K562 (cell line): ENCODE data around the gene MITF. TPM values are rescaled to one million over a fixed set of nuclear protein-coding genes. Genes with fewer than 3 reads are reported as not detected.
A peak's percentile ranks its signal among the peaks of the same experiment; 100 is the strongest.

Source experiments
- ASH1L ChIP-seq: fragments of 450-650 bp; IDR thresholded peaks from 2 replicates; pipeline ENCODE4 v1.6.1; 2018; ENCODE audit warnings: borderline replicate concordance, mild to moderate bottlenecking, low read depth; ENCODE audit not compliant: partially characterized antibody
- DDX20 ChIP-seq: fragments of 450-650 bp; IDR thresholded peaks from 2 replicates; pipeline ENCODE4 v1.6.1; 2016; ENCODE audit warnings: missing genetic modification characterization, low read depth, mild to moderate bottlenecking, missing compliant biosample characterization, moderate library complexity
- ELF1 ChIP-seq: fragments of 200-800 bp; sonication (Bioruptor generic); IDR thresholded peaks from 2 replicates; pipeline ENCODE4 v1.6.1; 2016; ENCODE audit warnings: missing genetic modification characterization, missing compliant biosample characterization
- KLF16 ChIP-seq: IDR thresholded peaks from 2 replicates; pipeline ENCODE4 v1.6.1; 2016; ENCODE audit warnings: antibody characterized with exemption
- MEIS2 ChIP-seq: fragments of 450-650 bp; IDR thresholded peaks from 2 replicates; pipeline ENCODE4 v1.6.1; 2014; ENCODE audit warnings: mild to moderate bottlenecking; ENCODE audit not compliant: partially characterized antibody
- MXI1 ChIP-seq: IDR thresholded peaks from 2 replicates; pipeline ENCODE4 v1.6.1; 2011; ENCODE audit warnings: low read depth, mild to moderate bottlenecking, improper control_type of control experiment, low read length
- MYC ChIP-seq, 2 experiments: fragments of 250-450 bp in 1 of 2; sonication (Bioruptor Pico) in 1 of 2; IDR thresholded peaks; 2 replicates each; pipeline versions ENCODE4 v1.5.1 to v1.6.1; 2012 to 2021; ENCODE audit warnings: low read depth in 2 of 2, borderline replicate concordance in 1 of 2, improper control_type of control experiment in 1 of 2, low read length in 1 of 2, mild to moderate bottlenecking in 1 of 2, moderate library complexity in 1 of 2
- PHB ChIP-seq: fragments of 250-450 bp; sonication (Bioruptor Pico); IDR thresholded peaks from 2 replicates; pipeline ENCODE4 v1.5.0; 2021
- POLR2AphosphoS2 ChIP-seq: IDR thresholded peaks from 2 replicates; pipeline ENCODE4 v1.6.1; 2012; ENCODE audit warnings: low read length, improper control_type of control experiment
- POLR3G ChIP-seq: IDR thresholded peaks from 2 replicates; pipeline ENCODE4 v1.6.1; 2011; ENCODE audit not compliant: insufficient read length, insufficient replicate concordance; ENCODE audit errors: extremely low read depth
- PTTG1 ChIP-seq: fragments of 450-650 bp; IDR thresholded peaks from 2 replicates; pipeline ENCODE4 v1.6.1; 2016; ENCODE audit warnings: low read depth, mild to moderate bottlenecking, missing genetic modification characterization, missing compliant biosample characterization
- STAT5A ChIP-seq: IDR thresholded peaks from 2 replicates; pipeline ENCODE4 v1.6.1; 2012; ENCODE audit warnings: low read length, inconsistent platforms, borderline replicate concordance
- TAF9B ChIP-seq: fragments of 450-650 bp; IDR thresholded peaks from 2 replicates; pipeline ENCODE4 v1.6.1; 2018; ENCODE audit warnings: mild to moderate bottlenecking; ENCODE audit not compliant: partially characterized antibody
- TCF7L2 ChIP-seq: fragments of 150-350 bp; IDR thresholded peaks from 2 replicates; pipeline ENCODE4 v1.6.1; 2016; ENCODE audit warnings: low read depth, mild to moderate bottlenecking, low read length, moderate library complexity
- VEZF1 ChIP-seq: fragments of 200-800 bp; sonication (Bioruptor generic); IDR thresholded peaks from 2 replicates; pipeline ENCODE4 v1.6.1; 2017; ENCODE audit warnings: missing genetic modification characterization, missing compliant biosample characterization
- ZBTB8A ChIP-seq: fragments of 450-650 bp; IDR thresholded peaks from 2 replicates; pipeline ENCODE4 v1.6.1; 2018; ENCODE audit warnings: mild to moderate bottlenecking, moderate library complexity; ENCODE audit not compliant: partially characterized antibody
- ZNF518B ChIP-seq: fragments of 250-450 bp; sonication (Bioruptor Pico); IDR thresholded peaks from 2 replicates; pipeline ENCODE4 v1.5.0; 2021; ENCODE audit warnings: mild to moderate bottlenecking, moderate library complexity
- polyA plus RNA-seq, 8 experiments: library from polyadenylated mRNA; depleted of rRNA in 4 of 8; stranded (reverse) in 5 of 8; unstranded in 3 of 8; fragments of >200 nt; fragmentation: Nextera tagmentation in 2 of 8; fragmentation: Illumina TruSeq in 1 of 8; extraction: Ambion mirVana in 2 of 8; extraction: Trizol in 1 of 8; gene quantifications; 2 replicates each; pipeline versions ENCODE4 v1.2.1 to v1.2.3, GENCODE V29; 2011 to 2014; ENCODE audit warnings: inconsistent platforms in 1 of 8, missing spikeins in 1 of 8
- total RNA-seq, 7 experiments: library from RNA; depleted of rRNA in 6 of 7; stranded (reverse); fragments of >200 nt in 6 of 7; fragmentation: Illumina TruSeq in 2 of 7; extraction: Trizol in 2 of 7; gene quantifications; 2 replicates each; pipeline versions ENCODE4 v1.2.1 to v1.2.3, GENCODE V29; 2011 to 2021; ENCODE audit warnings: low replicate concordance in 1 of 7
- TF ChIP-seq, protein P1 (sequence below): fragments of 450-650 bp; formaldehyde crosslinking; IDR thresholded peaks from 2 replicates; pipeline ENCODE4 v1.4.0; 2022; ENCODE audit warnings: missing genetic modification characterization
- TF ChIP-seq, protein P2 (sequence below): fragments of 450-650 bp; conservative IDR thresholded peaks from 2 replicates; pipeline ENCODE4 v1.6.1; 2016; ENCODE audit warnings: missing genetic modification characterization, low read depth, mild to moderate bottlenecking, missing compliant biosample characterization, moderate library complexity
- TF ChIP-seq, protein P3 (sequence below): sonication (generic); formaldehyde crosslinking; IDR thresholded peaks from 2 replicates; pipeline ENCODE4 v1.8.0; 2023; ENCODE audit warnings: mild to moderate bottlenecking, missing genetic modification reagents

Gene MITF
- total and polyA plus RNA-seq, 9 of the 15 experiments (the other 6 are each of a cell fraction or from before 2014, with no cell fraction given), result 5.6 to 14.9 (median 11.1) TPM

DNA sequence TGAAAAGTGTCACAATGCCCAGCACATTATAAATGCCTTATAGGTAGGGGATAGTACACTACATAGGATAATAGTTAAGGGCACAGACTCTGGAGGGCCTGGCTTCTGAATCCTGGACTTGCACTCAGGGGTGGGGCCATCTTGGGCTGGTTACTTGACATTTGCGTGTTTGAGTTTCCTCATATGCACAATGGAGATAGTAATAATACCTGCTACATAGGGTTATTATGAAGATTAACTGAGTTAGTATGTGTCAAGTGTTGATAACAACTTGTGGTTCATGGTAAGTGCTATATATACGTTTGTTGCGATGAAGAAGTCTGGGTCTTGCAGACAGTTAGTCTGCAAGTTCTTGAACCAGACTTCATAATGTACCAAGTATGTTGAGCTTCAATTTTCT lies 37.0 kb downstream of the MITF start (continued):
- TF ChIP-seq PTTG1 (tag) (no peak), DDX20 (tag) (no peak), TCF7L2 (no peak), KLF16 (peak; percentile 42; the same call in 1 of the 2 replicates), MYC (IDR thresholded peaks at IDR 0.05; ENCODE audit: low read depth, low read length) (no peak), MYC (CRISPR knock-in tag; IDR thresholded peaks at IDR 0.05; ENCODE audit: borderline replicate concordance, low read depth) (no peak), ASH1L (no peak), MEIS2 (peak; percentile 42), PHB (no peak), ELF1 (no peak), MXI1 (no peak), POLR3G (no peak), STAT5A (peak; percentile 37; the same call in 1 of the 2 replicates), ZBTB8A (no peak), TAF9B (no peak), ZNF518B (CRISPR knock-in tag) (no peak), POLR2AphosphoS2 (no peak), VEZF1 (CRISPR knock-in tag) (0 out of 2 replicates have a peak, but pooled peaks have one; percentile 16)
- TF ChIP-seq, protein P1, sequence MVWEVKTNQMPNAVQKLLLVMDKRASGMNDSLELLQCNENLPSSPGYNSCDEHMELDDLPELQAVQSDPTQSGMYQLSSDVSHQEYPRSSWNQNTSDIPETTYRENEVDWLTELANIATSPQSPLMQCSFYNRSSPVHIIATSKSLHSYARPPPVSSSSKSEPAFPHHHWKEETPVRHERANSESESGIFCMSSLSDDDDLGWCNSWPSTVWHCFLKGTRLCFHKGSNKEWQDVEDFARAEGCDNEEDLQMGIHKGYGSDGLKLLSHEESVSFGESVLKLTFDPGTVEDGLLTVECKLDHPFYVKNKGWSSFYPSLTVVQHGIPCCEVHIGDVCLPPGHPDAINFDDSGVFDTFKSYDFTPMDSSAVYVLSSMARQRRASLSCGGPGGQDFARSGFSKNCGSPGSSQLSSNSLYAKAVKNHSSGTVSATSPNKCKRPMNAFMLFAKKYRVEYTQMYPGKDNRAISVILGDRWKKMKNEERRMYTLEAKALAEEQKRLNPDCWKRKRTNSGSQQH (CRISPR knock-in tag), result no peak
- TF ChIP-seq, protein P2, sequence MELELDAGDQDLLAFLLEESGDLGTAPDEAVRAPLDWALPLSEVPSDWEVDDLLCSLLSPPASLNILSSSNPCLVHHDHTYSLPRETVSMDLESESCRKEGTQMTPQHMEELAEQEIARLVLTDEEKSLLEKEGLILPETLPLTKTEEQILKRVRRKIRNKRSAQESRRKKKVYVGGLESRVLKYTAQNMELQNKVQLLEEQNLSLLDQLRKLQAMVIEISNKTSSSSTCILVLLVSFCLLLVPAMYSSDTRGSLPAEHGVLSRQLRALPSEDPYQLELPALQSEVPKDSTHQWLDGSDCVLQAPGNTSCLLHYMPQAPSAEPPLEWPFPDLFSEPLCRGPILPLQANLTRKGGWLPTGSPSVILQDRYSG (tag), result no peak
- TF ChIP-seq, protein P3, sequence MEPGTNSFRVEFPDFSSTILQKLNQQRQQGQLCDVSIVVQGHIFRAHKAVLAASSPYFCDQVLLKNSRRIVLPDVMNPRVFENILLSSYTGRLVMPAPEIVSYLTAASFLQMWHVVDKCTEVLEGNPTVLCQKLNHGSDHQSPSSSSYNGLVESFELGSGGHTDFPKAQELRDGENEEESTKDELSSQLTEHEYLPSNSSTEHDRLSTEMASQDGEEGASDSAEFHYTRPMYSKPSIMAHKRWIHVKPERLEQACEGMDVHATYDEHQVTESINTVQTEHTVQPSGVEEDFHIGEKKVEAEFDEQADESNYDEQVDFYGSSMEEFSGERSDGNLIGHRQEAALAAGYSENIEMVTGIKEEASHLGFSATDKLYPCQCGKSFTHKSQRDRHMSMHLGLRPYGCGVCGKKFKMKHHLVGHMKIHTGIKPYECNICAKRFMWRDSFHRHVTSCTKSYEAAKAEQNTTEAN (CRISPR knock-in tag), result no peak
